ENCODE data around the gene XPR1. TPM values are rescaled to one million over a fixed set of nuclear protein-coding genes. Genes with fewer than 3 reads are reported as not detected.

The XPR1 gene
- total and polyA plus RNA-seq, 2 donors (not counting 1 experiment from before 2014, with no cell fraction given): 2.8 to 22.3 TPM

DNA sequence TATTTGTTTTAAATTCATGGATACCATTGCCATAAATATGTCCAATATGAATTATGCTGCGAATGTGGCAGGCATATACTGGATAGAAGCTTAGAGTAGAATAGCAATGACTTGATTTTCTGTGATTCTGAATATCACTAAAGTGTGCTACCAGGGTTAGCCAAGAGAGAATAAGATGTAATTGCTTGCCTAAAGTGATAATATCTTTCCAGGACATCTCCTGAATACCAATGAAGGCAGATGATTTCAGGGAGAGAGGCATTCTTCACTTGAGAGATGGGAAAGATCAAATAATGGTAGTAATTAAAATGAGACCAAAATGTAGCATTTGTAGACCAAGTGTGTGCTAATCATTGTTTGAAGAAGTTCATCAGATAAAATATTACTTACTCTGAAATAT, 227.5 kb downstream of the XPR1 start:
- no peak overlapping the region for H3K4me3 ChIP-seq (ENCODE audit: control extremely low read depth in 1 of 5, extremely low read depth in 1 of 5, insufficient read depth in 1 of 5, low read depth in 2 of 5, low read length in 4 of 5)
- no peaks in the 10 kb centered on the region for H3K36me3 ChIP-seq (replicated peaks in 1 of 2; ENCODE audit: control extremely low read depth in 1 of 2, control insufficient read depth in 1 of 2, extremely low read depth in 1 of 2, insufficient read depth in 2 of 2, low read length in 1 of 2)
- POLR2A ChIA-PET: no interaction called here
- no CpG with 5 or more reads among the region's 1 CpG for WGBS (ENCODE audit: insufficient coverage)
- no peak overlapping the region for H3K27ac ChIP-seq (ENCODE audit: low read length in 2 of 2)
- ATAC-seq (ENCODE audit: low read depth): no peak
- Mint-ChIP-seq H3K4me3 (no peak overlapping the region), H3K9me3 (ENCODE audit: insufficient read depth) (no peaks in the 10 kb centered on the region), H3K27me3 (no peaks in the 10 kb centered on the region), H3K4me1 (peaks cover 2% of the 10 kb centered on the region), H3K27ac (no peak overlapping the region)
- H3K9me3 ChIP-seq (ENCODE audit: control extremely low read depth in 1 of 3, control insufficient read depth in 2 of 3, insufficient read depth in 1 of 3, low read length in 2 of 3): no peaks in the 10 kb centered on the region
- no peak for DNase-seq
- no peaks in the 10 kb centered on the region for H4K20me1 ChIP-seq (ENCODE audit: control insufficient read depth, insufficient read depth, low read length, poor library complexity, severe bottlenecking)
- intact Hi-C loops (cut with micrococcal nuclease): loop anchor here (10.0 kb wide), 1 partner anchor 225 kb away; the partner anchor contains the start of gene XPR1
- H2AFZ ChIP-seq (ENCODE audit: insufficient read depth, low read depth, low read length, poor library complexity, severe bottlenecking): no peak overlapping the region
- no peaks in the 10 kb centered on the region for H3K79me2 ChIP-seq (ENCODE audit: control insufficient read depth, insufficient read depth, low read length)
- TF ChIP-seq, protein P1, sequence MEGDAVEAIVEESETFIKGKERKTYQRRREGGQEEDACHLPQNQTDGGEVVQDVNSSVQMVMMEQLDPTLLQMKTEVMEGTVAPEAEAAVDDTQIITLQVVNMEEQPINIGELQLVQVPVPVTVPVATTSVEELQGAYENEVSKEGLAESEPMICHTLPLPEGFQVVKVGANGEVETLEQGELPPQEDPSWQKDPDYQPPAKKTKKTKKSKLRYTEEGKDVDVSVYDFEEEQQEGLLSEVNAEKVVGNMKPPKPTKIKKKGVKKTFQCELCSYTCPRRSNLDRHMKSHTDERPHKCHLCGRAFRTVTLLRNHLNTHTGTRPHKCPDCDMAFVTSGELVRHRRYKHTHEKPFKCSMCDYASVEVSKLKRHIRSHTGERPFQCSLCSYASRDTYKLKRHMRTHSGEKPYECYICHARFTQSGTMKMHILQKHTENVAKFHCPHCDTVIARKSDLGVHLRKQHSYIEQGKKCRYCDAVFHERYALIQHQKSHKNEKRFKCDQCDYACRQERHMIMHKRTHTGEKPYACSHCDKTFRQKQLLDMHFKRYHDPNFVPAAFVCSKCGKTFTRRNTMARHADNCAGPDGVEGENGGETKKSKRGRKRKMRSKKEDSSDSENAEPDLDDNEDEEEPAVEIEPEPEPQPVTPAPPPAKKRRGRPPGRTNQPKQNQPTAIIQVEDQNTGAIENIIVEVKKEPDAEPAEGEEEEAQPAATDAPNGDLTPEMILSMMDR (IDR thresholded peaks at IDR 0.05): no peak
- TF ChIP-seq EZH2 (IDR thresholded peaks at IDR 0.05; ENCODE audit: borderline replicate concordance, insufficient read depth, low read depth, low read length, poor library complexity, severe bottlenecking): no peak
- no peak overlapping the region for H3K4me2 ChIP-seq (replicated peaks; ENCODE audit: low read depth, low read length, poor library complexity, severe bottlenecking)
- CTCF ChIA-PET: interaction anchor here (7.1 to 8.4 kb wide), 2 partner anchors 327 to 343 kb away, joined by 210 to 227 read pairs; no protein-coding TSS in a partner anchor
- no peaks in the 10 kb centered on the region for H3K4me1 ChIP-seq (ENCODE audit: control insufficient read depth in 2 of 2, insufficient read depth in 2 of 2, low read length in 2 of 2)
- no peaks in the 10 kb centered on the region for H3K27me3 ChIP-seq (replicated peaks in 1 of 4; ENCODE audit: control extremely low read depth in 1 of 4, control insufficient read depth in 3 of 4, insufficient read depth in 4 of 4, low read length in 3 of 4)
- H3K9ac ChIP-seq (ENCODE audit: low read length): no peak overlapping the region

DNA sequence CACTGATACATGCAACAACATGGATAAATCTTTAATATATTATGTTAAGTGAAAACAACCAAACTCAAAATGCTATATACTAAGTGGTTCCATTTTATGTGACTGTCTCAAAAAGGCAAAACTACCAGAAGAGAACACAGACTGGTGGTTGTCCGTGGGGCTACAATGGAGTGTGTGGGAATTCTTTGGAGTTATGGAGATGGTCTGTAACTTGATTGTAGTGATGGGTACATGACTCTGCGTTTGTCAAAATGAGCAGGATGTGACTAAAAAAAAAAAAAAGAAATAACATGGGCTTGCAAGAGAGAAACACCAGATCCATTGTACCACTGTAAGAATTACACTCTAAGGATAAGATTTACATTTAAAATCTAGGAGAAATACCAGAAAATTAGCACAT, 228.7 kb downstream of the XPR1 start:
- intact Hi-C loops (cut with micrococcal nuclease): loop anchor here (5.0 kb wide), 3 partner anchors 307 to 343 kb away; no protein-coding TSS in a partner anchor
- Histone ChIP-seq H3K27ac (ENCODE audit: low read length in 2 of 2) (no peak overlapping the region), H3K4me1 (ENCODE audit: control insufficient read depth in 2 of 2, insufficient read depth in 2 of 2, low read length in 2 of 2) (no peaks in the 10 kb centered on the region), H3K9ac (ENCODE audit: low read length) (no peak overlapping the region), H3K27me3 (replicated peaks in 1 of 4; ENCODE audit: control extremely low read depth in 1 of 4, control insufficient read depth in 3 of 4, insufficient read depth in 4 of 4, low read length in 3 of 4) (no peaks in the 10 kb centered on the region), H3K4me3 (ENCODE audit: control extremely low read depth in 1 of 5, extremely low read depth in 1 of 5, insufficient read depth in 1 of 5, low read depth in 2 of 5, low read length in 4 of 5) (no peak overlapping the region), H3K79me2 (ENCODE audit: control insufficient read depth, insufficient read depth, low read length) (no peaks in the 10 kb centered on the region), H4K20me1 (ENCODE audit: control insufficient read depth, insufficient read depth, low read length, poor library complexity, severe bottlenecking) (no peaks in the 10 kb centered on the region), H2AFZ (ENCODE audit: insufficient read depth, low read depth, low read length, poor library complexity, severe bottlenecking) (no peak overlapping the region), H3K9me3 (ENCODE audit: control extremely low read depth in 1 of 3, control insufficient read depth in 2 of 3, insufficient read depth in 1 of 3, low read length in 2 of 3) (no peaks in the 10 kb centered on the region), H3K36me3 (replicated peaks in 1 of 2; ENCODE audit: control extremely low read depth in 1 of 2, control insufficient read depth in 1 of 2, extremely low read depth in 1 of 2, insufficient read depth in 2 of 2, low read length in 1 of 2) (no peaks in the 10 kb centered on the region), H3K4me2 (replicated peaks; ENCODE audit: low read depth, low read length, poor library complexity, severe bottlenecking) (no peak overlapping the region)
- no peaks in the 10 kb centered on the region for H3K27me3 Mint-ChIP-seq
- CTCF ChIA-PET: interaction anchor here (1.5 to 8.4 kb wide), 6 partner anchors 8 to 345 kb away, joined by 3 to 227 read pairs (median 15); no protein-coding TSS in a partner anchor
- ATAC-seq (ENCODE audit: low read depth): no peak
- H3K9me3 Mint-ChIP-seq (ENCODE audit: insufficient read depth): no peaks in the 10 kb centered on the region
- TF ChIP-seq, protein P1 (IDR thresholded peaks at IDR 0.05): no peak
- TF ChIP-seq EZH2 (IDR thresholded peaks at IDR 0.05; ENCODE audit: borderline replicate concordance, insufficient read depth, low read depth, low read length, poor library complexity, severe bottlenecking): no peak
- peaks cover 2% of the 10 kb centered on the region for H3K4me1 Mint-ChIP-seq
- no peak overlapping the region for H3K4me3 Mint-ChIP-seq
- POLR2A ChIA-PET: no interaction called here
- no peak overlapping the region for H3K27ac Mint-ChIP-seq
- WGBS (ENCODE audit: insufficient coverage): 100% methylated on average over 1 of the region's 2 CpGs
- no peak for DNase-seq

Data from B cell (primary cell).